ENCODE results near the gene ANKZF1. TPM values are rescaled to one million over a fixed set of nuclear protein-coding genes. Genes with fewer than 3 reads are reported as not detected.

The ANKZF1 gene
- total and polyA plus RNA-seq, 10 of the 15 experiments (the other 5 are each of a cell fraction or from before 2014, with no cell fraction given) = 3.1 to 104 (median 35.0) TPM

- no peak overlapping the region for H3K27ac ChIP-seq (ENCODE audit: control insufficient read depth, insufficient read depth)
- no TSS peak for BruUV-seq (replicated peaks)
- peaks cover 0 to 15% of the 10 kb centered on the region in 2 experiments; a peak in 3 of 4 replicates for H3K36me3 ChIP-seq (ENCODE audit: control insufficient read depth in 2 of 2, insufficient read depth in 2 of 2, low read length in 1 of 2)
- ChIA-PET CTCF (interaction anchor here (0.6 to 3.2 kb wide), 5 partner anchors 8 to 81 kb away, joined by 3 to 14 read pairs (median 4); no protein-coding TSS in a partner anchor), RAD21 (ENCODE audit: unreplicated experiment) (no interaction called here), SMC1A (ENCODE audit: uncharacterized antibody, unreplicated experiment) (no interaction called here), POLR2A (no interaction called here)
- no peaks in the 10 kb centered on the region for H3K27me3 ChIP-seq (replicated peaks in 1 of 2; ENCODE audit: control insufficient read depth in 2 of 2, insufficient read depth in 2 of 2, low read length in 1 of 2)
- H3K4me2 ChIP-seq (ENCODE audit: control insufficient read depth, insufficient read depth) = no peak overlapping the region
- TF ChIP-seq CHD1 (IDR thresholded peaks at IDR 0.05; ENCODE audit: low read depth, low read length) (no peak), USF2 (IDR thresholded peaks at IDR 0.05; ENCODE audit: borderline replicate concordance, low read depth, low read length) (no peak), SKIL (IDR thresholded peaks at IDR 0.05; ENCODE audit: low read depth, poor library complexity, severe bottlenecking) (no peak), NR2C2 (IDR thresholded peaks at IDR 0.05; ENCODE audit: borderline replicate concordance, control insufficient read depth, insufficient read length, low read depth) (no peak), PML (IDR thresholded peaks at IDR 0.05; ENCODE audit: low read length) (no peak), ELK1 (IDR thresholded peaks at IDR 0.05; ENCODE audit: low read depth, low read length) (no peak), RCOR1 (conservative IDR thresholded peaks at IDR 0.05; ENCODE audit: low read depth, low read length) (no peak), KLF5 (IDR thresholded peaks at IDR 0.05; ENCODE audit: partially characterized antibody) (no peak), EZH2 (IDR thresholded peaks at IDR 0.05; ENCODE audit: borderline replicate concordance, control insufficient read depth, low read depth, low read length) (no peak)
- no peaks in the 10 kb centered on the region for H3K9me3 ChIP-seq (replicated peaks; ENCODE audit: control insufficient read depth, insufficient read depth, low read length)
- FAIRE-seq (no peak), ATAC-seq (no peak), DNase-seq (ENCODE audit: low read depth, low spot score) (no peak)
- no peaks in the 10 kb centered on the region for H4K20me1 ChIP-seq (ENCODE audit: control insufficient read depth, insufficient read depth)
- peaks cover 14% of the 10 kb centered on the region for H3K79me2 ChIP-seq (ENCODE audit: control insufficient read depth, insufficient read depth, low read length)
- in situ Hi-C loops (cut with MboI) = no loop called here
- 96% methylated on average over 15 of the region's 15 CpGs for WGBS (ENCODE audit: insufficient coverage, insufficient replicate concordance, low lambda C conversion rate, missing lambda C conversion rate)
- H2AFZ ChIP-seq (ENCODE audit: control insufficient read depth, low read depth, low read length) = no peak overlapping the region
- no peak overlapping the region for H3K4me3 ChIP-seq
- no peak overlapping the region for H3K9ac ChIP-seq (ENCODE audit: control insufficient read depth, insufficient read depth, low read length)
- peaks cover 11% of the 10 kb centered on the region for H3K4me1 ChIP-seq (ENCODE audit: control insufficient read depth, insufficient read depth, low read length)
- intact Hi-C loops (cut with micrococcal nuclease; ENCODE audit: unreplicated experiment) = no loop called here
Observed at GRCh38 chr2:219214141-219214540, 15.5 kb upstream of the ANKZF1 start.
